HG02885 (cell line): Measurements from ENCODE around the gene IRGM.

Experiments
- ATAC-seq: cut with Tn5 transposase; IDR thresholded peaks from one replicate; pipeline ENCODE4 v1.9.1; 2021; ENCODE audit warnings: mild to moderate bottlenecking; ENCODE audit not compliant: unreplicated experiment, poor library complexity

IRGM gene

DNA sequence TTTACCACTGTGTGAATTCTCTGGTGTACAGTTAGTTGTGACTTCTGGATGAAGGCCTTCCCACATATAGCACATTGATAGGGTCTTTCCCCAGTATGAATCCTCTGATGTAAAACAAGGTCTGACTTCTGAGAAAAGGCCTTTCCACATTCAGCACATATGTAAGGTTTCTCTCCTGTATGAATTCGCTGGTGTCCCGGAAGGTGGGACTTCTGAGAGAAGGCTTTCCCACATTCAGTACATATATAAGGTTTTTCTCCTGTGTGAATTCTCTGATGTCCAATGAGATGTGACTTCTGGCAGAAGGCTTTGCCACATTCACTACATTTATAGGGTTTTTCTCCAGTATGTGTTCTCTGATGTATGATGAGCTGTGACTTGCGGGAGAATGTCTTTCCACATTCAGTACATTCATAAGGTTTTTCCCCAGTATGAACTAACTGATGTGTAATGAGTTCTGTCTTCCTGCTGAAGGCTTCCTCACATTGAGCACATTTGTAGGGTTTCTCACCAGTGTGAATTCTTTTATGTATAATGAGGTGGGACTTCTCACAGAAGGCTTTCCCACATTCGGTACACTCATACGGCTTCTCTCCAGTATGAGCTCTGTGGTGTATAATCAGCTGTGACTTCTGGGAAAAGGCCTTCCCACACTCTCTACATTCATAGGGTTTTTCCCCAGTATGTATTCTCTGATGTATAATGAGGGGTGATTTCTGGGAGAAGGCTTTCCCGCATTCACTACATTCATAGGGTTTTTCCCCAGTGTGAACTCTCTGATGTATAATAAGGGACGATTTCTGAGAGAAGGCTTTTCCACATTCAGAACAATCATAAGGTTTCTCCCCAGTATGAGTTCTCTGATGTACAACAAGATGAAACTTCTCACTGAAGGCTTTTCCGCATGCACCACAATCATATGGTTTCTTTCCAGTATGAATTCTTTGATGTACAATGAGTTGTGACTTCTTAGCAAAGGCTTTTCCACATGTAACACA is 49.4 kb downstream of the IRGM start:
- no peak for ATAC-seq
